ENCODE measurements around the gene ZNF621.
"Not testable (repeated sequence)": the region's sequence is repeated elsewhere in the genome, so short reads cannot be mapped to it uniquely, and the experiment has no call there.

Gene ZNF621

GRCh38 chr3:40546816-40547215 is 22.1 kb downstream of the ZNF621 start:
- DNase-seq = no peak

GRCh38 chr3:40550167-40550566 is 25.4 kb downstream of the ZNF621 start:
- DNase-seq = no peak

GRCh38 chr3:40557575-40558161 is 32.9 kb downstream of the ZNF621 start:
- DNase-seq = no peak

GRCh38 chr3:40562482-40562881 is 37.7 kb downstream of the ZNF621 start:
- not testable (repeated sequence) for DNase-seq

- not testable (repeated sequence) for DNase-seq
Observed at GRCh38 chr3:40565629-40566028, 40.9 kb downstream of the ZNF621 start.

GRCh38 chr3:40566694-40567093 is 41.9 kb downstream of the ZNF621 start:
- no peak for DNase-seq

GRCh38 chr3:40572588-40572987 is 47.8 kb downstream of the ZNF621 start:
- no peak for DNase-seq

GRCh38 chr3:40574050-40574449 is 49.3 kb downstream of the ZNF621 start:
- DNase-seq = no peak

GRCh38 chr3:40574661-40575060 is 49.9 kb downstream of the ZNF621 start:
- no peak for DNase-seq

- no peak for DNase-seq
Observed at GRCh38 chr3:40576396-40576795, 51.6 kb downstream of the ZNF621 start.

GRCh38 chr3:40580494-40581091 is 55.8 kb downstream of the ZNF621 start:
- DNase-seq = no peak

- no peak for DNase-seq
Observed at GRCh38 chr3:40581166-40581565, 56.4 kb downstream of the ZNF621 start.

GRCh38 chr3:40582401-40583027 is 57.8 kb downstream of the ZNF621 start:
- DNase-seq = no peak

GRCh38 chr3:40583691-40584090 is 58.9 kb downstream of the ZNF621 start:
- no peak for DNase-seq

- no peak for DNase-seq
Observed at GRCh38 chr3:40584625-40585189, 59.9 kb downstream of the ZNF621 start.

GRCh38 chr3:40585381-40586016 is 60.7 kb downstream of the ZNF621 start:
- no peak for DNase-seq

GRCh38 chr3:40586901-40587300 is 62.1 kb downstream of the ZNF621 start:
- no peak for DNase-seq

GRCh38 chr3:40588406-40588805 is 63.6 kb downstream of the ZNF621 start:
- no peak for DNase-seq

Measured in NCI-H187 treated with DMSO at 0.1 percent for 48 hours (cell line).